Activated B cell treated with CpG ODN at 0.5 μM for 24 hours (primary cell): ENCODE data around the gene KCNJ4. TPM values are rescaled to one million over a fixed set of nuclear protein-coding genes. Genes with fewer than 3 reads are reported as not detected.

Experiments used
- ATAC-seq: fragments of 200-7000 bp; cut with Tn5 transposase; one replicate; pipeline ENCODE4 v1.10.0; 2021; ENCODE audit warnings: low read depth, mild to moderate bottlenecking, moderate library complexity
- CTCF ChIA-PET: fragments of 350-600 bp; sonication (Branson Sonifier 250); formaldehyde crosslinking; loops from one replicate; lab custom pipeline; 2021; ENCODE audit warnings: antibody characterized with exemption; lab: Charles Lee
- POLR2A ChIA-PET: fragments of 350-600 bp; sonication (Branson Sonifier 250); formaldehyde crosslinking; loops from one replicate; lab custom pipeline; 2021; ENCODE audit warnings: antibody characterized with exemption; lab: Charles Lee
- DNase-seq: peaks from one replicate; pipeline ENCODE4 v3.0.0; 2022
- H3K27ac Mint-ChIP-seq: one replicate; pipeline ENCODE4 v1.8.0; 2020; ENCODE audit warnings: mixed read lengths
- H3K27me3 Mint-ChIP-seq: one replicate; pipeline ENCODE4 v1.8.0; 2021; ENCODE audit warnings: mixed read lengths
- H3K36me3 Mint-ChIP-seq: one replicate; pipeline ENCODE4 v1.8.0; 2021; ENCODE audit warnings: low read depth, mixed read lengths
- H3K4me1 Mint-ChIP-seq: one replicate; pipeline ENCODE4 v1.8.0; 2021; ENCODE audit warnings: mixed read lengths
- H3K4me3 Mint-ChIP-seq: one replicate; pipeline ENCODE4 v1.8.0; 2020; ENCODE audit warnings: mild to moderate bottlenecking, mixed read lengths
- H3K9me3 Mint-ChIP-seq: one replicate; pipeline ENCODE4 v1.8.0; 2020; ENCODE audit warnings: mixed read lengths
- intact Hi-C: fragments of 100-400 bp; cut with micrococcal nuclease; formaldehyde crosslinking; loops from one replicate; pipeline ENCODE4 v1.15.1; 2024
- total RNA-seq: library from RNA; stranded (reverse); gene quantifications from 2 replicates; pipeline ENCODE4 v1.2.3, GENCODE V29; 2022
- TF ChIP-seq, protein P1 (sequence below): fragments of 200-600 bp; IDR thresholded peaks from one replicate; pipeline ENCODE4 v1.8.0; 2022; ENCODE audit warnings: antibody characterized with exemption, mild to moderate bottlenecking

Gene KCNJ4
- total RNA-seq, 1 donor from 2014 or later, result not detected

DNA sequence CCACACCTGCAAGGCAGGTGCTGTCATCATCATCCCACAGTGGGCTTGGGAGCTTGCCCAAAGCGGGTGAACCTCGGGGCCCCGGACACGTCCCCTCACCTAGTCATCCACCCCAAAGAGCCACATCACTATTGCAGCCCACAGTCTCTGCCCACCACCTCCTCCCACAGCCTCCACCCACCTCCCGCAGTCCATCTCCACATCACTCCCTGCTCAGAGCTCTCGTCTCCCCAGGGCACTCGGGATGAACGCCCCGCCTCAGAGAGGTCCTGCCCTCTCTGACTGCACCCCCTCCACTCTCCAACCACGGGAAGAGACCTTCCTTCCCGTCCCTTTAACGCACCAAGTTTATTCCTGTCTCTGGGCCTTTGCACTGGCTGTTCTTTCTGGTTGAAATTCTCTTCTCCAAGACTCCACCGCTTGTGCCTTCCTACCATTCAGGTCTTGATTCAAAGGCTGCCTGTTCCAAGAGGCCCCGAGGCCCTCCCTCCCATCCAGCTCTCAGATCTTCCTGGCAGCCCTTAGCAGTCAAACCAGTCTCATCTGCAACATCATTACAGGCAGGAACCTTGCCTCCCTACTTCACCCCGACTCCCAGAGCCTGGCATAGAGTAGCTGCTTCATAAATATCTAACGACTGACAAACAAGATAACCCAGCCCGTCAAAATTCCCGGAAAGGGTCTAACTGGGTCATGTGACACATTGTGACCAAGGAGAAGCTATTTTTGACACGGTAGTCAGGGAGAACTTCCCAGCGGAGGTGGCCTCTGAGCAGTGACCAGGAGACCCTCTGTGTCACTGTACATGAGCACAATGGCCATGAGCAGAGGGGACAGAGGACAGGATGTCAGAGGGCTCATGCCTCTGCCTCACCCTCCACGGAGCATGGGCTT lies 11.1 kb downstream of the KCNJ4 start:
- intact Hi-C loops, result no loop called here
- POLR2A ChIA-PET, result no interaction called here
- CTCF ChIA-PET, result no interaction called here
- H3K4me1 Mint-ChIP-seq, result no peaks in the 10 kb centered on the region
- H3K27ac Mint-ChIP-seq, result no peak overlapping the region
- ATAC-seq (no peak), DNase-seq (no peak)
- TF ChIP-seq, protein P1, sequence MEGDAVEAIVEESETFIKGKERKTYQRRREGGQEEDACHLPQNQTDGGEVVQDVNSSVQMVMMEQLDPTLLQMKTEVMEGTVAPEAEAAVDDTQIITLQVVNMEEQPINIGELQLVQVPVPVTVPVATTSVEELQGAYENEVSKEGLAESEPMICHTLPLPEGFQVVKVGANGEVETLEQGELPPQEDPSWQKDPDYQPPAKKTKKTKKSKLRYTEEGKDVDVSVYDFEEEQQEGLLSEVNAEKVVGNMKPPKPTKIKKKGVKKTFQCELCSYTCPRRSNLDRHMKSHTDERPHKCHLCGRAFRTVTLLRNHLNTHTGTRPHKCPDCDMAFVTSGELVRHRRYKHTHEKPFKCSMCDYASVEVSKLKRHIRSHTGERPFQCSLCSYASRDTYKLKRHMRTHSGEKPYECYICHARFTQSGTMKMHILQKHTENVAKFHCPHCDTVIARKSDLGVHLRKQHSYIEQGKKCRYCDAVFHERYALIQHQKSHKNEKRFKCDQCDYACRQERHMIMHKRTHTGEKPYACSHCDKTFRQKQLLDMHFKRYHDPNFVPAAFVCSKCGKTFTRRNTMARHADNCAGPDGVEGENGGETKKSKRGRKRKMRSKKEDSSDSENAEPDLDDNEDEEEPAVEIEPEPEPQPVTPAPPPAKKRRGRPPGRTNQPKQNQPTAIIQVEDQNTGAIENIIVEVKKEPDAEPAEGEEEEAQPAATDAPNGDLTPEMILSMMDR, result no peak
- no peaks in the 10 kb centered on the region for H3K9me3 Mint-ChIP-seq
- no peaks in the 10 kb centered on the region for H3K36me3 Mint-ChIP-seq
- H3K27me3 Mint-ChIP-seq, result peaks cover 25% of the 10 kb centered on the region
- H3K4me3 Mint-ChIP-seq, result no peak overlapping the region

DNA sequence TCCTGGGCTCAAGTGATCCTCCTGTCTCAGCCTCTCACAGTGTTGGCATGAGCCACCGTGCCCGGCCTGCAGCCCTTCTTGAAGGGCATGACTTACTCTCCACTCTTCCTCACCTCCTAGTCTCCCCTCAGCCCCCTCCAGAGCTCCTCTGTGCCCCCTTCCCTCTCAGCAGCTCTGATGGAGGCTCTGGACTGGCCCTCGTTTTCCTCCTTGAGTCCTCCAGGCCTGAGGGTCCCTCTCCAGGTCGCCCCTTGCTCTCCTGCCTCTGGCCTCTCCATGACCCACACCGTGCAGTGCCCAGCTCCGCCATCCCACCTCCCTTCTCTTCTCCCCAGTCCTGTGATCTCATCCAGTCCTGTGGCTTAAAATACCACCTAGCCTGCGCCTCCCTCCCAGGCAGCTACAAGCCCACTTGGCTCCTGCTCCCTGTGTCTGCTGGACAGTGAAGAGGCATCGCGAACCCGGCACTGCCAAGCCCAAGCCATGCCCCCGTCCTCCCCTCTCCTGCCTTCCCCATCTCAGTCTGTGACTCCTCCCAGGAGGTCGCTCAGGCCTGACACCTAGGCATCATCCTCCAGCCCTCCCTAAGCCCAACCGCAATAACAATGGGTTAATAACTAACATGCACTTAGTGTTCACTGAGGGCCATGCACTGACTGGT lies 11.9 kb downstream of the KCNJ4 start:
- CTCF ChIA-PET, result no interaction called here
- TF ChIP-seq, protein P1, result no peak
- H3K27ac Mint-ChIP-seq, result no peak overlapping the region

DNA sequence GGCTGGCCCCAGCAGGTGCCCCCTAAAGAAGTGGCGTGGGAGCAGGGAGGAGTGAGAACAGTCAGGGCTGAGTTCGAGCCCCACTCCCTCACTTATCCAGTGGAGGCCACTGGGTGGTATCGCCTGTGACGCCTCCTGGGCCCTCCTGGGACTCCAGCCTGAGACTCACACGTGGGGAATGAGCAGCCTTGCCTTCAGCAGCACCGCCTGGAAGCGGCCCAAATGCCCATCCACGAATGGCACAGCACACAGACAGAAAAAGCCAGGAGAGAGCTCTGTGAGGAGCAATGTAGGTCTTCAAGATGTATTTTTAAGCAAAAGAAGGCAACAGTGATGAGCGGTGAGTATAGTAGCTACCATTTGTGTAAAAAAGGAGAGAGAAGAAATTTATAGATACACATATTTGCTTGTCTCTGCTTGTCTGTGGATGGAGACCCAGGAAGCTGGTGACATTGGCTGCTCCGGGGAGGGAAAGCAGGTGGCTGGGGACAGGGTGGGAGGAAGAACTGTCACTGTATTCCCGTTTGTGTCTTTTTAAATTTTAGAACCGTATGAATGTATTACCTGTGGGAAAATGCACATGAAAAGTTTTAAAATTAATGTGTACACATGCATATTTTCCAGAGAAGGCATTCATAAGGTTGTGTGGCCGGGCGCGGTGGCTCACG lies 13.2 kb downstream of the KCNJ4 start:
- intact Hi-C loops, result no loop called here
- Mint-ChIP-seq H3K36me3 (no peaks in the 10 kb centered on the region), H3K4me1 (no peaks in the 10 kb centered on the region), H3K27ac (no peak overlapping the region), H3K27me3 (peaks cover 26% of the 10 kb centered on the region), H3K9me3 (no peaks in the 10 kb centered on the region), H3K4me3 (no peak overlapping the region)
- ChIA-PET POLR2A (no interaction called here), CTCF (no interaction called here)
- ATAC-seq (no peak), DNase-seq (no peak)
- TF ChIP-seq, protein P1, result no peak

More for the DNA sequence above, 11.9 kb downstream of the KCNJ4 start:
- DNase-seq (no peak), ATAC-seq (no peak)
- POLR2A ChIA-PET, result interaction anchor here (0.6 kb wide), 1 partner anchor 99 kb away, joined by 5 read pairs; no protein-coding TSS in a partner anchor
- Mint-ChIP-seq H3K9me3 (no peaks in the 10 kb centered on the region), H3K36me3 (no peaks in the 10 kb centered on the region), H3K4me1 (no peaks in the 10 kb centered on the region), H3K4me3 (no peak overlapping the region), H3K27me3 (peaks cover 25% of the 10 kb centered on the region)
- intact Hi-C loops, result no loop called here

DNA sequence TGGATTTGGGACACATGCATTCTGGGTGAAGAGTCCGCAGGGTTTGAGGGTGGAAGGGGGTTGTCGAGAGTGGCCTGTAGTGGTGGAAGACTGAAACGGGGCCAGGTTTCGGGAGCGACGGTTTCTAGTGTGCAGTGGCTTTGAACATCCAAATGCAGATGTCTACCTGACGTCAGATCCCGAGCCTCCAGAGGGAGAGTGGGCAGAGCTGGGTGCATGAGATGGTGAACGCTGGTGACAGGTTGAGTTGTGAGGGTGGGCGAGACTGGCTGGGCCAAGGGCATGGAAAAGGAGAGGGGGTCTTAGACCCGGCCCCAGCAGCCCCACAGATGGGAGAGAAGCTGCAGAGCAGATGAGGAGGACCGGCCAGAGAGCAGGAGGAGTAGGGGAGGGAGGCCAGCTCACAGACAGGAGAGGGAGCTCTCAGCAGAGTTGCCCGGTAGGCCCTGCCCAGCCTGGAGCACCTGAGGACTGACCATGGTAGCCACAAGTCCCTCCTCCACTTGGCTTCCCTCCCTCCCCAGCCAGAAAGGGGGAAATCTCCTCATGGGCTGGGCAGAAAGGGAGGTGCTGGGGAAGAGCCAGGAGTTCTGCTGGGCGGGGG lies 14.2 kb downstream of the KCNJ4 start:
- intact Hi-C loops, result no loop called here
- ATAC-seq, result no peak

More for the DNA sequence above, 14.2 kb downstream of the KCNJ4 start:
- Mint-ChIP-seq H3K4me3 (no peak overlapping the region), H3K9me3 (no peaks in the 10 kb centered on the region), H3K36me3 (no peaks in the 10 kb centered on the region), H3K27ac (no peak overlapping the region), H3K4me1 (no peaks in the 10 kb centered on the region), H3K27me3 (peaks cover 30% of the 10 kb centered on the region)
- CTCF ChIA-PET, result no interaction called here
- TF ChIP-seq, protein P1, result no peak
- POLR2A ChIA-PET, result no interaction called here
- no peak for DNase-seq
